Stimulated activated CD8-positive, alpha-beta memory T cell treated with anti-CD3 and anti-CD28 coated beads, Interleukin-7, amount 100 ng/mL, for 1 hour (primary cell): Measurements from ENCODE around the gene PDE6B.

Experiments
- DNase-seq, 2 donors: peaks; one replicate each; pipeline ENCODE4 v3.0.0-alpha.2; 2020; ENCODE audit warnings: low read depth in 2 of 2

The PDE6B gene

DNA sequence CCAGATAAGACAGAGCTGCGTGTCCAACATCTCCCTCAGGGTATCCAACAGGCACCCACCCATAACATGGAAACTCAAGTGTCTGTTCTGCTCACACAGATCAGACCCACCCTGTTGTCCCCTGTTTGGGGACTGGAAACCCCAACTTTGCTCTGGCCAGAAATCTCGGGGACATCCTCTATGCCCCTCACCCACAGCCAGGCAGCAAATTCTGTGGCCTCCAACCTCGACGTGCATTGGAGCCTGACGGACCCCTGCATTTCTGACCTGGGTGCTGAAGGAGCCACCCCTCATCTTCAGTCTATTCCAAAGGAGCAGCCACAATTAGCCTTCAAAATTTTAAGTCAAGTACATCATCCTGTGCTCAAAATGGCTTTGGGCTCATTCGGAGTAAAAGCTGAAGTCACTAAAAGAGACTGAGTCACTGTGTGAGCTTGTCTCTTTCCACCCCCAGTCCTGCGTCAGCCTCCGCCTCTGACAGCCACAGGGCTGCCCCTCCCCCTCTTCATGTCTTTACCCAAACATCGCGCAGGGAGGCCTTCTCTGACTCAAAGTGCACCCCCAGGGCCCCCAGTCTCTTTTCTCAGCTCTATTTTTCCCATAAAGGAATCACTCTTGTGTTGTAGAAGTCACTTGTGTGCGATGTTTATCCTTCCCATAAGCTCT is 24.4 kb upstream of the PDE6B start:
- DNase-seq = no peak

DNA sequence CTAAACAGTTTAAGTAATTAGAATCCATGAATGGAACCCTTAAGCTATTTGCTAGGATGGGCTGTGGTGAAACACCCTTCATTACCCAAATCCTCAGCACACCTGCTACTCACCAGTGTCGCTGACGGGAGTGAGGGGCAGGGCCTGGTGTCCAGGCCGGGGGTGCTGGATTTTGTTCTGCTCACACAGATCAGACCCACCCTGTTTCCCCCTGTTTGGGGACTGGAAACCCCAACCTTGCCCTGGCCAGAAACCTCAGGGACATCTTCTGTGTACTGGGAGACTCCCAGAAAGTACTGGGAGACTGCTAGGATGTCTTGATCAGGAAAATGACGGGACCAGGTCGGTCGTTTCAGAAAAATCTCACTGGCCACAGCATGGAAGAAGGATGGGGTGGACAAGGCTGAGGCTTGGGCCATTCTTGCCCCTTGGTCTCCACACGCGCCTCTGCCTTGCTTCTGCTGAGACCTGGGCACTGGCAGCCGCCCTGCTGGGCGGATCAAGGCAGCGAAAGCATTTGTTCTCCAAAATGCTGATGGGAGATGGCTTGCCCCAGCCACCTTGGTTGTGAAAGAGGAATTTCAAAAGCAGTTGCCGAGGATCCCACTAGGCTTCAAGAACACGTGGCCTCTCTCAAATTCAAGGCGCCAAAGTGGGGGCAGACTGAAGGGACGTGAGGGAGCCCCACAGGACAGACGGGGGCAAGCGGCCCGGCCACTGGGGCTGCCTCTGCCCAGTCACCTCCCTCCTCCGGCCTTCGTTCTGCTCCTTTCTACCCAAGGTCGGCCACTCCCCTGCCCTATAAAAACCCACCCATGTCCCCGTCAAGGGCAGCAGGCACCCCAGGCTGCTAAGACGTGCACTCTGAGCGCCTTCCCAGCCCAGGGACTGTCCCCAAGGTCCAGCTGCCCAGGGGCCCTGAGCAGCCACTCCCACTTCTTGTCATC is 23.5 kb upstream of the PDE6B start:
- DNase-seq = no peak

DNA sequence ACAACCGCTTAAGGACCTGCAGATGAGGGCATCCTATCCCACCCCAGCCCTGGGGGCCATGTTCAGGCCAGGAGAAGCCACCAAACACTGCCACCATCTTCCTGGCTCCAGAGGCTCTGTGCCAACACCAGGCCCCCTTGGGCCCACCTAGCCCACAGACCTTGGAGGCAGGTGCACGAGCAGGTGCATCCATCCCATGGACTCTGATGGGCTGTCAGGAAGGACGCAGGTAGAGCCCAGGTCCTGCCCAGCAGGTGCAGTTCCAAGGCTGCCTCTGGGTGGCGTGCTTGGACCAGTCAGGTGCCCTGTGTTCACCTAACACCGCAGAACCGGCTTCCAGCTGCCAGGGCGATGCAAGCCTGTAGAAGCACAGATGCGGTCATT is 22.8 kb upstream of the PDE6B start:
- peak in 1 of 2 donors; percentile 31 for DNase-seq

DNA sequence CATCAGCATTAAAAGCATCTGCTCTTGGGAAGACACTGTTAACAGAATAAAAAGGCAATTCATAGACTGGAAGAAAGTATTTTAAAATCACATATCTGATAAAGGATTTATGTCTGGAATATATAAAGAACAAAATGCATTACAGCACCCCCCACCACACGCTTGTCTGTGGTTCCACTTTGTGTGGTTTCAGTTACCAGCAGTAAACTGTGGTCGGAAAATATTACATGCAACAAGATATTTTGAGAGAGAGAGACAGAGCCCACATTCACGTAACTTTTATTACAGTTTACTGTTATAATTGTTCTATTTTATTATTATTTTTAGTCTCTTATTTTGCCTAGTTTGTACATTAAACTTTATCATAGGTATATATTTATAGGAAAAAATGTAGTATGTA is 21.2 kb upstream of the PDE6B start:
- DNase-seq = no peak

DNA sequence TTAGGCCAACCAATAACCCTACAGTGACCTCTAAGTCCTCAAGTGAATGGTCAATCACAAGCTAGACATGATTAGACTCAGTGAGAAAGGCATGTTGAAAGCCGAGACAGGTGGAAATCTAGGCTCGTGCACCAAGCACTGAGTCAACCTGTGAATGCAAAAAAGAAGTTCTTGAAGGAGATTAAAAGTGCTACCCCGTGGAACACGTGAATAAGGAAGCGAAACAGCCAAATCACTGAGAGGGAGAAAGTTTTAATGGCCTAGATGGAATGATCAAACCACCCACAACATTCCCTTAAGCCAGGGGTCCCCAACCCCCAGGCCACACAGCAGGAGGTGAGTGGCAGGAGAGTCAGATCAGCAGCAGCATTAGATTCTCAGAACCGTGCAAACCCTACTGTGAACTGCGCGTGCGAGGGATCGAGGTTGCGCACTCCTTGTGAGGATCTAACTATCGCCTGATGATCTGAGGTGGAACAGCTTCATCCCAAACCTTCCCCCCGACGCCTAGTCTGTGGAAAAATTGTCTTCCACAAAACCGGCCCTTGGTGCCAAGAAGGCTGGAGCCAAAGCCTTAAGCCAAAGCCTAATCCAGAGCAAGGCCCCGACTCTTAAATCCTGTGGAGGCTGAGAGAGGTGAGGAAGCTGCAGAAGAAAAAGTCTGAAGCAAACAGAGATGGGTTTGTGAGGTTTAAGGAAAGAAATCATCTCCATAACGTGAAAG is 19.5 kb upstream of the PDE6B start:
- no peak for DNase-seq

DNA sequence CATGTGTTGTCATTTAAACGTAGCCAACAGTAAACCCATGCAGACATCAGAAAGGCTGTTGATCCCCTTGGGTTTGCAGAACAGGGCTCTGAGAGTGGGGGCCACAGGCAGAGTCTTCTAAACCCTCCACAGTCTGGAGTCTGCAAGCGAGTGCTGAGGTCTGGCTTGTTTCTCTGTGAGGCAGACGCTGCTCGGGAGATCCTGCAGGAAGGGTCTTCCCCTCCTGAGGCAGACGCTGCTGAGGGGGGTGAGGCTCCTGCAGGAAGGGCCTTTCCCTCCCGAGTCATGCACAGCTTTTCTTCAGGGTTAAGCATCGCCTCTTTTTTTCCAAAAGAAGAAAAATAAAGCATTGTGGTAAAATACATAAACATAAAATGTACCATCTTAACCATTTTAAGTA is 17.1 kb upstream of the PDE6B start:
- no peak for DNase-seq

DNA sequence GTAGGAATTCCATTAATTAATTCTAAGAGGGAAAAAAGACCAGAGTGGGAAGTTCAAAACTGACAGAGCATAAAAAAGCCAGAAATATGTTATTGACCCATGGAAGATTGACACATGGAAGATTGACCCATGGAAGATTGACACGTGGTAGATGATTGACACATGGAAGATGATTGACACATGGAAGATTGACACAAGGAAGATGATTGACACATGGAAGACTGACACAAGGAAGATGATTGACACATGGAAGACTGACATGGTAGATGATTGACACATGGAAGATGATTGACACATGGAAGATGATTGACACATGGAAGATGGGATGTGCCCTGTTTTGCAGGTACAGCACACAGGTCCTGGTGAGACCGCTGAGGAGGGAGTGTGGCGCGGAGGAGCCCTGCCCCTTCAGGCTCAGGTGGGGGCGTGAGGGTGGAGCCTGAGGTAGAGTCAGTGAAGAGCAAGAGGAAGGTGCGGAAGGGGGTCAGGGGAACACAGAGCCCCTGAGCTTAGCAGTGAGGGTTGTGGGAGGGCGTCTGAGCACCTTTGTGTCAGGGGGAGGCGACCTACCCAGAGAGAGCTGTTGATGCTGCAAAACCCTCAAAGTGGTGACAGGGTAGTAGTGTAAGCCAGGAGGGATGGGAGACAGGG is 15.8 kb upstream of the PDE6B start:
- no peak for DNase-seq

DNA sequence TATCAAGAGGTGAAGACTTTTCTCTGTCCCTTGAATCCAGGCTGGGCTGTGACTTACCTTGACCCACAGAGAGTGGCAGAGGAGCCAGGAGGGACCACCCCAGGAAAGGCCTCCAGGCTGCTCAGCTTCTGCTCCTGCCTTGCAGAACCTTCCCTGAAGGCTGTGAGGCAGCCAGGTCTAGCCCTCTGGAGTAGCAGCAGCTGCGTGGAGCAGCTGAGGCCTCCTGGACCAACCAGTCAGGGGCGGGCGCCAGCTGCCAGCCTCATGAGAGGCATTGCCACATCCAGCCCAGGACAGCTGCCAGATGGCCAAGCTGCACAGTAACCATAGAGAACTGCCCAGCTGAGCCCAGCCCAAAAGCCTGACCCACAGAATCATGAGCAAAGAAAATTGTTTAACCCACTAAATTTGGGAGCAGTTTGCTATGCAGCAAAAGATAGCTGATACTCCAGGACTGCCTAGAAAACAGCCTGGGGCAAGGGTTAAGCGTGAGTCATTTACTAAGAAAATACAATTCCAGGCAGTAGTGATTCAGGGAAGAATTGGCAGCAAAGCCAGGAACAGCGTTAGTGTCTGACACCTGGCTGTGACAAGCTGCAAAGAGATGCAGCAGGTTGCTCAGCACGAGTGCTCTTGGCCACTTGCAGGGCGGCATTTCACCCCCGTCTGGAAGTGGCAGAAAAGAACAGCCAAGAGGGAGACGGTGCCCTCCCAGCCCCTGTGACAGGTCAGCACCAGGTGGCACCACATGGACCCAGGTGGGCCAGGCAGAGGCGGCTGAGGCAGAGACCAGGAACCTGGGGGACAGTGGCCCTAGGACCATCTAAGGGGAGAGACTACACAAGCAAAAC is 14.7 kb upstream of the PDE6B start:
- no peak for DNase-seq

DNA sequence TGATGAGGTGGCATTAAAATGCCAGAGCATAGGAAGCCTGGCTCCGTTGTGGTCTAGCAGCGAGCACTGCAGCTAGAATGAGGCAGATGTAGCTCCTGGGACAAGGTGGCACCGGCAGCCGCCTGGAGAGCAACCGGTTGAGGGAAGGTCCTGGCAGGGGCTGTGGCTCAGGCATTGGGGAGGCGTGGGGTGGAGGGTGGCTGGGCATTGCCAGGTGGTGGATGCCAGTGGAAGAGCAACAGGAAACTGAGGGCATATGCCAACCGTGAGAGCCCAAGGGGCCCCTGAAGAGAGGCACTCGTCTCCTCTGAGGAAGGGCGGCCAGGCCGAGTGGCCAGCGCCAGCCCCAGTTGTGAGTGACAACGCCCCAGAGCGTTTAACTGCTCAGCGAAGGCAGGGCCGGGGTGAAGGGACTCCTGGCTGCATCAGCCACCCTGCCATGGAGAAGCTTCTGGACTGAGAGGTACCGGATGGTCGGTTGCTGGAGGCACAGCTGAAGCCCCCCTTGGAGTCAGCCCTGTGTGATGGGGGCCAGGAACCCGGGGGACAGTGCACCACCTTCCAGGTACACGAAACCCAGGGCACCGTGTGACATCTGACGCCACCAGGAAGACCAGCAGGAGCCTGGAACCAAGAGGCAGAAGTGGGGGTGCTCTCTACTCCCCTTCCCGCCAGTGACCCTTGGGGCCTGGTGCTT is 13.2 kb upstream of the PDE6B start:
- no peak for DNase-seq

DNA sequence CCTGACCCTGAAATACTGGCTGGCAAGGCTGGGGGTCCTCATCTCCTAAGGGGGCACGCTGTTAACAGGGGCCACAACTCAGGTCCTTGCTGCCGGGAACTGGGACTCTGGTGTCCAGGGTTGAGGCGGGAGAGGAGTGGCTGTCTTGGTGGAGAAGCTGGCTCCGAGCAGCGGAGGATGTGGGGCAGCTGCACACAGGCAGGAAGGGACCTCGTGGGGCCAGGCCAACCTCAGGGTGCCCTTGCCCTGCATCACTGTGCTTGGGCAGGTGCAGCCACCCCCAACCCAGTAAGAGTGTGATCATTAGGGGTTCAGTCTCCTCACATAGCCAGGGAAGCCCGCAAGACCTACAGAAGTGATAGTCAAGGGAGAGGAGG is 12.6 kb upstream of the PDE6B start:
- no peak for DNase-seq

DNA sequence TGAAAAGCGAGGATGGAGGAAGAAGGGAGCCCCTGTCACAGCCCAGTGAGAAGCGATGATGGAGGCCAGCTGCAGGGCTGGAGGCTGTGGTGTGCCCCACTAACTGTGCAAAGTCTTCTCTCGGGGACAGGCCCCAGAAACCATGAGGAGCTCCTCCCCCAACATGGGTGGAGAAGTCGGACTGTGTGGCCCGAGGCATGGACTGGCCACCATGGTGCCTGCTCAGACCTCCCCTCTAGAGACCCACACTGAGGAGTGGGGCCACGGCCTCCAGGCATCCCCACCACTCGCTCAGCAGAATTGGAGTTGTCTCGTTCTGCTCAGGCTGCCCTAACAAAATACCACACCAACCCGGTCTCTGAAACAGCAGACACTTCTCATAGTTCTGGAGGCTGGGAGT is 12.2 kb upstream of the PDE6B start:
- no peak for DNase-seq

DNA sequence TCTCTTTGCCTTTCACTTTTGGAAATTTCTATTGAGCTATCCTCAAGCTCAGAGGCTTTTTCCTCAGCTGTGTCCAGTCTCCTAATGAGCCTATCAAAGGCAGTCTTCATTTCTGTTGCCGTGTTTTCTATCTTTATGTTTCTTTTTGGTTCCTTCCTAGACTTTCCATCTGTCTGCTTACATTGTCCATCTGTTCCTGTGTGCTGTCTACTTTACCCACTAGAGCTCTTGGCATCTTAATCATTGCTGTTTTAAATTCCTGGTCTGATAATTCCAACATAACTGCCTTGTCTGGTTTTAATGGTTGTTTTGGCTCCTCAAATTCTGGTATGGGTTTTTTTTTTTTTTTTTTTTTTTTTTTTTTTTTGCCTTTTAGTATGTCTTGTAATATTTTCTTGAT is 9.3 kb upstream of the PDE6B start:
- no peak for DNase-seq

DNA sequence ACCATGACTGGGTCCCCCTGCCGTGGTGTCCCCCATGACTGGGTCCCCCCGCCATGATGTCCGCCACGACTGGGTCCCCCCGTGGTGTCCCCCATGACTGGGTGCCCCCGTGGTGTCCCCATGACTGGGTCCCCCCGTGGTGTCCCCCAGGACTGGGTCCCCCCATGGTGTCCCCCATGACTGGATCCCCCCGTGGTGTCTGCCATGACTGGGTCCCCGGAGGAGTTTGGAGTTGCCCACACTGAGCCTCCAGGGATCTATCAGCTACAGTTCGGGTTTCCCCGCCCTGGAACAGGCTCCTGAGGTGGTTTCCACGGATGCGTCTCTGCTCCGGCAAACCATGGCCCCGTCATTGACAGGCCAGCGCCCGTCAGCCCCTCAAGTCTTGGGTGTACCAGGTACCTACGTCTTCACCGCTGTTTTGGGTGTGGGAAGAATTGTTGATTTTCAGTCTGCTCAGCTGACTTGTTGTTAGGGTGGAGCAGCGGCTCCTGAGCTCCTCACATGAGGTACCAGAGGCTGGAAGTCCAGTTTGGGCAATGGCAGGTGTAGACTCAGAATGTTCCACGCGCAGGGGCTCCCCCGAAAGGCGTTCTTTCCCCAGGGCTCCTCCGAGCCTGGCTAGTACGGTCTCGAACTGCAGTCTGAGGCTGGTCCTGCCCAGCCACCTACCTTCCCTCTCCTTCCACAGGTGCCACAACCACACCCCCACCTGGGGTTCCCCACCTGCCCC is 8.3 kb upstream of the PDE6B start:
- no peak for DNase-seq

DNA sequence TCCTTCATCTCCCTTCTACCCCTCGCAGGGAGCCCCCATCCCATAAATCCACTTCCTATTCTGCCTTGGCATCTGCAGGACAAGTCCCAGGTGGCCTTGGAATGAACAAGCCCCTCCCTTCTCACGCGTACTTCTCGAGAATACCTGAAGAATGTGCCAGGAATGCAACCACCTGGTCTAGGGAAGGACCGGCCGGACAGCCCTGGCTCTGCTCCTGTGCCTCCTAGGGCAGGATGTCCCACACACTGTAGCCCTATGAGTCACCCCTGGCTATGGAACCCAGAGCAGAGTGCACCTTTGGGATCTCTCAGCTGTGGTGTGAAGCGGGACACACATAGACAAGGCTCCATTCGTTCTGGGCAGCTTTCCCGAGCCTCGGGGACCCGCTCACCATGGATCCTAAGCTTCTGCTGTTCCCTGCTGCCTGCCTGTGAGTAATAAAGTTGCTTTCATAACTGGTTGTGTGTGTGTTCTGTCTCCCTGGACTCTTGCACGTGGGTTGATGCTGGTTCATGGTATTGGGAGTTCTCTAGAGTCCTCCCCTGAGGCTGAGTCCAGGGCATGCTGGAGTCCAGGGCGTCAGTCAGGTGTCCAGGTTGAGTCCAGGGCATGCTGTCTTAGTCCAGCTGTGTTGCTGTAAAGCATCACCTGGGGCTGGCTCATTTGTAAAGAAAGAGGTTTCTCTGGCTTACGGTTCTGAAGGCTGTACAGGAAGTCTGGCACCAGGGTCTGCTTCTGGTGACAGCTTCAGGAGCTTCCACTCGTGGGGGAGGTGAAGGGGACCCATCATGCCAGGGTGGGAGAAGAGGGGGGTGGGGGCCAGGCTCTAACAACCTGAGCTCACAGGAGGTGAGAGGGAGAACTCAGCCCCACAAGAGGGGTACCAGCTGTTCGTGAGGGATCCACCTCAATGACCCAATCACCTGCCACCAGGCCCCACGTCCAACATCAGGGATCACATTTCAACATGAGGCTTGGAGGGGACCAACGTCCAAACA is 7.4 kb upstream of the PDE6B start:
- no peak for DNase-seq

DNA sequence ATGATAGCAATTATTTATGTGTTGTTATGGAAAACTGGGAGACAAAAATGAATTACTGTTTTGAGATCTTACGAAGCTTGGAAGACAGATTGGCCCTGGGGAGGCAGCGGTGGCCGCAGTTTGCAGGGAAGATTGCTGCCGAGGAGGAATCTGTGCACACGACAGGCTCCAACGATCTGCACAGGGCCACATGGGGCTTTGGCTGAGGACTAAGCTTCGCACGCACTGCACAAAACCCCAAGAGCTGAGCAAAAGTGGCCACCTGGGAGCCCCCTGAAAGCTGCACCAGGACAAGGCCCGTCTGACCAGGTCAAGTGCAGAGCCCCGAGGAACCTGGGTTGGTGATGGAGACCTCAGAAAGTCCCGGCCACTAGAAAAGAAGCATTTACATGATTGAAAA is 5.2 kb upstream of the PDE6B start:
- no peak for DNase-seq

DNA sequence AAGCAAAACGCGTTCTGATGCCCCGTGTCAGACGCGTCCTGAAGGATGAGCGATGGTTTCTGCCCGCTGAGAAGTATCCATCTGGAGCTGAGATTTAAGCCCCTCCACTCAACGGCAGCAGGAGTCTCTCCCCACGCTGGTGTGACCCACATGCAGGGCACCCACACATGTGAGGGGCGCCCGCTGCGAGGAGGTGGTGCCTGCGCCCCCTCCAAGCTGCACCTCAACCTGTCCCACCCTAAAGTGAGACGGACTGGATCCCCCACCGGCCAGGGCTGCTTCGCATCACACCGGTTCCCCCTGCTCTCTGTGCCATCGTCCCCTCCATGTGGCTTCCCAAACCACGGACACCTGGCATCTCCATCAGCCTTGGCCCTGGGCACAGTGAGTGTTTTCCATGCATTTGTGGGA is 4.5 kb upstream of the PDE6B start:
- DNase-seq = no peak

DNA sequence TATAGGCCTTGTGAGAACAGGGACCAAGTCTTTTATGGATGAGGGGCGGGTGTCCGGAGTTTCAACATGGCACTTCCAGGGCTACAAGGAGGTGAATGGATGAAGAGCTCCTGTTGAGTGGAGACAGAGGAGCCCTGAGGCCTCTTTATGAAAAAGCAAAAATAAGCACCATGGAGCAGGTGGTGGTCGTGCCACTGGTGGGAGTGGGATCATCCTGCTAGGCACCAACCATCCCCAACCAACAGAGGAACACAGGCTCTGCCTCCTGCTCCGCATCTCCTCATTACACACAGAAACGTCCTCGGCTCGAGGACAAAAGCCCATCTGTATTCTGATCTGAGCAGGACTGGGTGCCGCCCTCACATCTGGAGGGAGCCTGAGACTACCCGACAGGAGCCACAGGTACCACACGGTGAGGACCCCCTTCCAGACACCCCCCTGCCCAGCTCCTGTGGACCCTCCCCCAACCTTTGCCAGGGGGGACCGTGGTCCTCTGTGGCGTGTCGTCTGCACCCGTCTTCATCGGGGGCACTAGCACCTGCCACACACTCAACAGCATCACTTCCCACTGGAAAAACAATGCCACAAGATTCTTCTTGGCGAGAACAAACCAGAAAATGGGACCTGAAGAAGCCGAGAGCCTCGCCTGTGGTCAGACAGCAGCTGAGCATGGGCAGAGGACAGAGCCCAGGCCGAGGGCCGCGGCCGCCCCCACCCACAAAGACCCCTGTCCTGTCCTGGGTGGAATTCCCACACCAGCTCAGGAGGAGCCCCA is 3.9 kb upstream of the PDE6B start:
- DNase-seq = no peak
